GM18907 (cell line): Measurements from ENCODE around the gene TAS2R50.

ENCODE experiments used
- ATAC-seq: cut with Tn5 transposase; IDR thresholded peaks from one replicate; pipeline ENCODE4 v1.9.1; 2021; ENCODE audit warnings: mild to moderate bottlenecking, moderate library complexity; ENCODE audit not compliant: unreplicated experiment

The TAS2R50 gene

DNA sequence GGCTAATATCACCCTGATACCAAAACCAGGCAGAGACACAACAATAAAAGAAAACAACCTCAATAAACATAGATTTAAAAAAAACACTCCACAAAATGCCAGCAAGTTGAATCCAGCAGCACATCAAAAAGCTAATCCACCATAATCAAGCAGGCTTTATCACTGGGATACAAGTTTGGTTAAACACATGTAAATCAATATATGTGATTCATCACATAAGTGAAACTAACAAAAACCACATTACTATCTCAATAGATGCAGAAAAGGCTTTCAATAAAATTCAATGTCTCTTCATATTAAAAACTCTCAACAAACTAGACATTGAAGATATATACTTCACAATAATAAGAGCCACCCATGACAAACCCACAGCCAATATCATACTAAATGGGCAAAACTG lies 30.6 kb downstream of the TAS2R50 start:
- ATAC-seq: no peak

DNA sequence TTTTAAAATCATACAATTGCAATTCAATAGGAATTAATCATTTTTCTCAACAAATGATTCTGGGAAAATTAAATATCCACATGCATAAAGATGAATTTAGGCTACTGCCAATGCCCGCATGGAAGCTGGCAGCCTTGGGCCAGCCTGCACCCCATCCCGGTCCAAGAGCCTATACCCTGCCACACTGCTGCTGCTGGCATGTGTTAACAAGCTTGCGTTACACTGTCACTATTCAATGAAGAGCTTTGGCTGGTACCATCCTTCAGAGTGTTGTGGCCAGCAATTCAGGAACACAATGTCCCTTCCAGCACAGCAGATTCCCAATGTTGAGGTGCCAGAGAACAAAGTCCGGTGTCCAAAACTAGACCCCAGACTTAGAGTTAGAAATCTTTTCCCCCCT lies 34.1 kb downstream of the TAS2R50 start:
- no peak for ATAC-seq

DNA sequence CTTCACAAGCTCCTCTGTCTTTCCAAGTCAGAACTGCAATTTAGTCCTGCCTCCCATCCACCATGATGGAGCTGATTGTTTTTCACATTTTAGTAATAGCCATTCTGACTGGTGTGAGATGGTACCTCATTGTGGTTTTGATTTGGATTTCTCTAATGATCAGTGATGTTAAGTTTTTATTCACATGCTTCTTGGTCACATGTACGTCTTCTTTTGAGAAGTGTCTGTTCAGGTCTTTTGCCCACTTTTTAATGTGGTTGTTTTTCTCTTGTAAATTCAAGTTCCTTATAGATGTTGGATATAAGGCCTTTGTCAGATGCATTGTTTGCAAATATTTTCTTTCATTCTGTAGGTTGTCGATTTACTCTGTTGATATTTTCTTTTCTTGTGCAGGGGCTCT lies 43.5 kb downstream of the TAS2R50 start:
- ATAC-seq: no peak

DNA sequence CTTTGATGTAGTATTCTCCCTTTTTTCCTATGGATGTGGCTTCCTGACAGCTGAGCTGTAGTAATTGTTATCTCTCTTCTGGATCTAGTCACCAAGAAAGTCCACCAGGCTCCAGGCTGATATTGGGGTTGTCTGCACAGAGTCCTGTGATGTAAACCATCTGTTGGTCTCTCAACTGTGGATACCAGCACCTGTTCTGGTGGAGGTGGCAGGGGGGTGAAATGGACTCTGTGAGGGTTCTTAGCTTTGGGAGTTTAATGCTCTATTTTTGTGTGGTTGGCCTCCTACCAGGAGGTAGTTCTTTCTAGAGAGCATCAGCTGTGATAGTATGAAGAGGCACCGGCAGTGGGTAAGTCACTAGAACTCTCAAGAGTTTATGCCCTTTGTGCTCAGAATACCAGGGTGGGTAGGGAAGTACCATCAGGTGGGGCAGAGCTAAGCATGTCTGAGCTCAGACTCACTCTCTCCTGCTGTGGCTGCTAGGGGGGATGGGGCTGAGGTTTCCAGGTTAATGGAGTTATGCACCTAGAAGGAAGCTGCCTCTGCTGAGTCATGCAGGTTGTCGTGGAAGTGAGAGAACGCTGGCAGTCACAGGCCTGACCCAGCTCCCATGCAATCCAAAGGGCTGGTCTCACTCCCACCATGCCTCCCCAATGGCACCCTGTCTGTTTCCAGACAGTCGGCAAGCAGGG lies 44.6 kb downstream of the TAS2R50 start:
- ATAC-seq: no peak

DNA sequence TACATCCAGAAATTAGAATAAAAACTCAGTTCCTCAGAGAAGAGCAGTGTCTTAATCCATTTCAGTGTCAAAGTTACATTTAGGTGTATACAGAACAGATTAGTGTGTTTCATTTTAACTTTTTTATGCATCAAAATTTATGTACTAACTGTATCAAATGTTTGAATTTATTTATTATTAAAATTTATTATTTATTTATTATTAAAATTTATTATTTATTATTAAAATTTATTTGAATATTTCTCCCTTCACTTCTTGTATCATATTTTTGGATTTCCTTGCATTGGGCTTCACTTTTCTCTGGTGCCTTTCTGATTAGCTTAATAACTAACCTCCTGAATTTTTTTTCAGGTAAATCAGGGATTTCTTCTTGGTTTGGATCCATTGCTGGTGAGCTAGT lies 45.3 kb downstream of the TAS2R50 start:
- ATAC-seq: no peak

DNA sequence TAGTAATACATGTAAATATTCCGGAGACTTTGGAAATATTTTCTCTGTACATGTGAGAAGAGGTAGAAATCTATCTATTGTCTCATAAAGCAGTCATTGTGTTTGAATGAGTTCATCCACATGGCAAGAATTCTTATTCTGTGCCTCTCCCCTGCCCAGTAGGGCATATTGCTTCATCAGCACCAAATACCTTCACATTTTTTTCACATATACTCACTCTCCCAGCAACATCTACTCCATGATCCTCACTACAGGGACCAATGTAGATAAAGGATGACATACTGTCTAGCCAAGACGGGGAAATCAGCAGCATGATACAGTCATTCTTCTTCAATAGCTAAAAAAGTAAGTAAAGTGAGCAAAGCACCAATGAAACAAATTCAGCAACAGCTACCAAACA lies 46.3 kb downstream of the TAS2R50 start:
- ATAC-seq: no peak

DNA sequence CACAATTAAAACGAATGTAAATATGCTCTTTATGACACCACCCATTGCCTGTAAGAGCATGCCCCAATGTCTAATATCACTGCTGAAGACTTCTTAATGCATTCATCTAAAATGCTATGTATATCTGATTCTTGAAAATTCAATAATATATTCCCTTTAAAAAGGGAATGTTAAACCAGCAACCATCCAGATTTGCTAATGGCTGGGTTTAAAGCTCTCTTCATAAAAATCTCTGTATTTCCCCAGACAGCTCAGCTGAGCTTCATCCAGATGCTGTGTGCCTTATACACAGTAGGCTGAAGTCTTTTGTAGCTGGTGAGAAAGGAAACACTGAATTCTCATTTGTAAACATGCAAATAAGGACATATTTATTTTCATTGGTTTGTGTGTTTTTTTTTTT lies 47.5 kb downstream of the TAS2R50 start, which contains the start of gene TAS2R14:
Gene TAS2R14, minus strand, starts transcription at position 101 of the 400 bp plus-strand sequence. Its CDS starts 56 bp downstream, at position 45.
- ATAC-seq: no peak

DNA sequence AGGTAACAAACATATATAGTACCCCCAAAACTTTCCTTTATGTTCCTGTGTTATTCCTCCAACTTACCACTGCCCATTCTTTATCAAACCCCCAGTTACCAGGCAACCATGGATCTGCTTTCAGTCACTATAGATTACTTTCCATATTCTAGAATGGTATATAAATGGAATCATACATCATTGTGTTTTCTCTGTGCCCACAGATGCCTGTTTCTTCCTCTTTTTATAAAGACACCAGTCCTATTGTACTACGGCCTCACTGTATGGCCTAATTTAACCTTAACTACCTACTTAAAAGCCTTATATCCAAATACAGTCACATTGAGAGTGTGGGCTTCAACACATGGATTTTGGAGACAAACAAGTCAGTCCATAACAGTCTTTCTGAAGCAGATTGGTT lies 50.2 kb downstream of the TAS2R50 start:
- no peak for ATAC-seq
